GM18868 (cell line): ENCODE data around the gene PARD3.
"Not testable (repeated sequence)": the region's sequence is repeated elsewhere in the genome, so short reads cannot be mapped to it uniquely, and the experiment has no call there.

ENCODE experiments used
- ATAC-seq: cut with Tn5 transposase; IDR thresholded peaks from one replicate; pipeline ENCODE4 v1.9.1; 2021; ENCODE audit warnings: mild to moderate bottlenecking, moderate library complexity; ENCODE audit not compliant: unreplicated experiment

Gene PARD3

GRCh38 chr10:34815185-34816084 is at the start of gene PARD3:
Gene PARD3, minus strand, starts transcription at chr10:34815296. Its CDS starts 301 bp downstream, at chr10:34814995.
- peak; percentile 54 for ATAC-seq

- ATAC-seq = no peak
Measured at GRCh38 chr10:34864149-34865067, 49.3 kb upstream of the PARD3 start.

- ATAC-seq = no peak
Measured at GRCh38 chr10:34862892-34863291, 47.8 kb upstream of the PARD3 start.

GRCh38 chr10:34861293-34862021 is 46.4 kb upstream of the PARD3 start:
- no peak for ATAC-seq

- ATAC-seq = no peak
Measured at GRCh38 chr10:34859170-34859569, 44.1 kb upstream of the PARD3 start.

GRCh38 chr10:34858003-34858402 is 42.9 kb upstream of the PARD3 start:
- ATAC-seq = no peak

- no peak for ATAC-seq
Measured at GRCh38 chr10:34854147-34854601, 39.1 kb upstream of the PARD3 start.

GRCh38 chr10:34853357-34853756 is 38.3 kb upstream of the PARD3 start:
- no peak for ATAC-seq

- ATAC-seq = no peak
Measured at GRCh38 chr10:34850558-34850957, 35.5 kb upstream of the PARD3 start.

GRCh38 chr10:34850036-34850435 is 34.9 kb upstream of the PARD3 start:
- ATAC-seq = no peak

GRCh38 chr10:34845070-34845469 is 30.0 kb upstream of the PARD3 start:
- ATAC-seq = no peak

- ATAC-seq = no peak
Measured at GRCh38 chr10:34844448-34844847, 29.4 kb upstream of the PARD3 start.

- not testable (repeated sequence) for ATAC-seq
Measured at GRCh38 chr10:34843470-34843869, 28.4 kb upstream of the PARD3 start.

GRCh38 chr10:34838366-34838900 is 23.3 kb upstream of the PARD3 start:
- ATAC-seq = no peak

GRCh38 chr10:34835908-34836508 is 20.9 kb upstream of the PARD3 start:
- no peak for ATAC-seq

GRCh38 chr10:34834274-34834673 is 19.2 kb upstream of the PARD3 start:
- no peak for ATAC-seq

- ATAC-seq = no peak
Measured at GRCh38 chr10:34830217-34830822, 15.2 kb upstream of the PARD3 start.

GRCh38 chr10:34826857-34827766 is 12.0 kb upstream of the PARD3 start:
- no peak for ATAC-seq

GRCh38 chr10:34826221-34826620 is 11.1 kb upstream of the PARD3 start:
- ATAC-seq = no peak
